ENCODE data around the gene ADRA1B.
"Not testable (repeated sequence)": the region's sequence is repeated elsewhere in the genome, so short reads cannot be mapped to it uniquely, and the experiment has no call there.

ADRA1B gene

DNA sequence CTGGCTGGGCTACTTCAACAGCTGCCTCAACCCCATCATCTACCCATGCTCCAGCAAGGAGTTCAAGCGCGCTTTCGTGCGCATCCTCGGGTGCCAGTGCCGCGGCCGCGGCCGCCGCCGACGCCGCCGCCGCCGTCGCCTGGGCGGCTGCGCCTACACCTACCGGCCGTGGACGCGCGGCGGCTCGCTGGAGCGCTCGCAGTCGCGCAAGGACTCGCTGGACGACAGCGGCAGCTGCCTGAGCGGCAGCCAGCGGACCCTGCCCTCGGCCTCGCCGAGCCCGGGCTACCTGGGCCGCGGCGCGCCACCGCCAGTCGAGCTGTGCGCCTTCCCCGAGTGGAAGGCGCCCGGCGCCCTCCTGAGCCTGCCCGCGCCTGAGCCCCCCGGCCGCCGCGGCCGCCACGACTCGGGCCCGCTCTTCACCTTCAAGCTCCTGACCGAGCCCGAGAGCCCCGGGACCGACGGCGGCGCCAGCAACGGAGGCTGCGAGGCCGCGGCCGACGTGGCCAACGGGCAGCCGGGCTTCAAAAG lies 55.7 kb downstream of the ADRA1B start:
- DNase-seq = no peak

DNA sequence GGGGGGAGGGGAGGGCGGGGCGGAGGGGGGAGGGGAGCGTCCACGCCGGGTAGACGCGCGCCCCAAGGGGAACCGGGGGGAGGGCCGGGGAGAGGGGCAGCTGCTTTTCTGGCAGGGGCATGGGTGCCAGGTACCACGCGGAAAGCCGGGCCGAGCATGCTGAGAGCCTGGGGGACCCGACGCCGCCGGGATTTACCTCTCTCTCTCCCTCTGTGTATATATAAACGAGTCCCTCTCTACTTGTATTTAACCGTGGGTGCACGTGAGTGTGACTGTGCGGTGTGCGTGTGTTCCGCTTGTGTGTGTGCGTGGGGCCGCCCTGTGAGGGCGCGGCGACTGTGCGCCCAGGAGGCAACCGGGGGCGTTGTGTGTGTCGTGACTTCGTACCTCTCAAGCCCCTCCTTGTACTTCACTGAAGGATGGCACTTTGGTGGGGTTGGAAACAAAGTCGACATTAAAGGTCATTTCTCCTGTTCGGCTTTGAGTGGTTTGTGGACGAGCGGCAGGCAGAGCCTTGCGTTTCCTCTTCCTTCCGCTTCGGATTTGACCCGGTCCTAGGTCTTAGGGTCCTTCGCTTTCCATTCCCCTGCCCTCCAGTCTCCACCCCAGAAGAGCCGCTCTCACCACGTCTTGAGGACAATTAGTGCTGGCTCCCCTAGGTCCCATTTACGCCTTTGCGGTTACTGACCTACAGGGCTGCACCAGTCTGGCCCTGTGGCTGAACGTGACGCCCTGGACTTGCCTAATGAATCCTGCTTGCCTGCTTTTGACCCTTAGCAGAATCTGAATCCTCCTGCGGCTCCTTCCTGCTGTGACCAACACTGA lies 56.5 kb downstream of the ADRA1B start:
- DNase-seq = no peak

DNA sequence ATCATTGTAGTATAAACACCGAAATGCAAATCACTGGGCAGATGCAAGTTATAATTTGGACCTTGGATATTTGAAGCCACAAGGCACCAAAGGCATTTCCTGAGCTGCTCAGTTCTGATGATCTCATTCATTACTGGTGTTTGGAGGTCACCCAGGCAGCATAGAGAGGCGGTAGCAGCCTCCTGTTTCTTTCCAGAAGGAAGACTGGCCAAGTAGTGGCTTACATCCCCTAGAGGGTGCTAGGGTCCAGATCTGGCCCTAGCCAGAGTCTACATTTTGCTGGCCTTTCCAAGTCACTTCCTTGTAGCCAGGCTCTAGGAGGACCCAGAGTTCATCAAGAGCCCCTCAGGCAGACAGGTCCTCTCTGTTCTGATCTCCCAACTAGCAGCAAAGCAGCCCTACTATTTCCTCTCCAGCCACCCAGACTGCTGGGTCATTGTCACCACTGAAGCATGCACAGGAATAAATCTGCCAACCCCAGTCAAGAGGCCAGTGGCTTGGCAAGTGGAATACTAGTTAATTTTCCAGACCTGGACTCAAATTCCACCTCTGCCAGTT lies 59.3 kb downstream of the ADRA1B start:
- DNase-seq = no peak

- DNase-seq = no peak
Observed at GRCh38 chr5:159976921-159977320, 60.6 kb downstream of the ADRA1B start.

GRCh38 chr5:159978358-159978757 lies 62.1 kb downstream of the ADRA1B start:
- no peak for DNase-seq

GRCh38 chr5:159982421-159983173 lies 66.3 kb downstream of the ADRA1B start:
- no peak for DNase-seq

- DNase-seq = peak; percentile 61
Observed at GRCh38 chr5:159987031-159987674, 70.9 kb downstream of the ADRA1B start.

GRCh38 chr5:159990506-159990905 lies 74.2 kb downstream of the ADRA1B start:
- no peak for DNase-seq

DNA sequence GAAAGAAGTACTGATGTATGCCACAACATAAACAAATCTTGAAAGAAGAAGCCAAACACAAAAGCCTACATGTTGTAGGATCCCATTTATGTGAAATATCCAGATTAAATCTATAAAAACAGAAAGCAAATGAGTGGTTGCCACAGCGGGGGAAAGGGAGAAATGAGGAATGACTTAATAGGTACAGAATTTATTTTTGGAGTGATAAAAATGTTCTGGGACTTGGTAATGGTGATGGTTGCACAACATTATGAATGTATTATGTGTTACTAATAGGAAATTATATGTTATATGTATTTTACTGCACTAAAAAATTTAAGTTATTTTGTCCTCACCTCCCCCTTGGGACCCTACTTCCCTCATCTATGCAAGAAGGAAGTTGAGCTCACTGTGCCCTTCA lies 76.3 kb downstream of the ADRA1B start:
- no peak for DNase-seq

DNA sequence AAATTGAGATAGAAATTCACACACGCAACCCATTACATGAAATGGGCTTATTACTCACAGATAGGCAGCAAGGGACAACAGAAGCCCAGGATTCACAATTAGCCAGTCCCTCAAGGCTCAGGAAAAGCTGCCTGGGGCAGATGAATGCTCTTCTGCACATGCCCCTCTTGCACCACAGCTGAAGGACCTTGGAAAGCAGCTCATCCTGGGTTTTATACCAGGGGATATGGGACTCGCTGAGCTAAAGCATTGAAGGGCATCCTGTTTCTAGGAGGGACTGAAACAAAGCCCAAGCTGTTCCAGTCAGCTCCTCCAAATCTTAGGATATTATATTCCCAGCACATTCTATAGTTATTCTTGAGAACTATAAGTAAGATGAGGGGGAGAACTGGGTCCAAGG lies 76.9 kb downstream of the ADRA1B start:
- no peak for DNase-seq

DNA sequence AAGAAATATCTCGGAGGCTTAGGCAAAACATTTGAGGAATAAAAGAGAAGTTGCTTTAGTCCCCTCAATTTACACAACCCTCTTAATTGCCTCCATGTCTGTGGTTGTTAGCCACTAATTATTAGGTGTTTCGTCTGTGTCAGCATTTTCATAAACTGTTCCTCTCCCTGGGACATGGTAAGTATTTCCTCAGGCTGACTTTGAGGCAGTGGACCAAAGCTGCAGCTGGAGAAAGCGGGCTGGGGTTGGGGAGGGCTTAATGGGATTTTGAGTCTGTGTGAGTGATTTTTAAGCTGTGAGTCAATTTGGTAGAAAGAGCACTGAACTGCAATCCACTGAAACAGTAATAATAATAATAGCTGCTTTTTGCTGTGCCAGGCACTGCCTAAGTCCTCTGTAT lies 79.6 kb downstream of the ADRA1B start:
- no peak for DNase-seq

GRCh38 chr5:160001457-160001856 lies 85.2 kb downstream of the ADRA1B start:
- no peak for DNase-seq

GRCh38 chr5:160007514-160007913 lies 91.2 kb downstream of the ADRA1B start:
- DNase-seq = no peak

GRCh38 chr5:160008529-160008876 lies 92.2 kb downstream of the ADRA1B start:
- not testable (repeated sequence) for DNase-seq

GRCh38 chr5:160008877-160009590 lies 92.8 kb downstream of the ADRA1B start, which contains the start of gene TTC1:
Gene TTC1, plus strand, starts transcription at chr5:160009139. Its CDS starts 1,390 bp downstream, at chr5:160010529.
- peak; percentile 92 for DNase-seq

GRCh38 chr5:160009591-160009989 lies 93.3 kb downstream of the ADRA1B start:
- DNase-seq = no peak

- no peak for DNase-seq
Observed at GRCh38 chr5:160011471-160011870, 95.2 kb downstream of the ADRA1B start.

DNA sequence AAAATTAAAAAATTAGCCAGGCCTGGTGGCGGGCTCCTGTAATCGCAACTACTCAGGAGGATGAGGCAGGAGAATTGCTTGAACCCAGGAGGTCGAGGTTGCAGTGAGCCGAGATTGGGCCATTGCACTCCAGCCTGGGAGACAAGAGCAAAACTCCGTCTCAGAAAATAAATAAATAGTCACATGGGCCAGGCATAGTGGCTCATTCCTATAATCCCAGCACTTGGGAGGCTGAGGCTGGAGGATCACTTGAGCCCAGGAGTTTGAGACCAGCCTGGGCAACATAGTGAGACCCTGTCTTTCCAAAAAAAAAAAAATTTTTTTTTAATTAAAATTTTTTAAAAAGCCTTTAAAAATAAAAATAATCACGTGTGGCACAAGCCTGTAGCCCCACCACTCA lies 97.9 kb downstream of the ADRA1B start:
- not testable (repeated sequence) for DNase-seq

- no peak for DNase-seq
Observed at GRCh38 chr5:160018945-160019625, 102.8 kb downstream of the ADRA1B start.

DNA sequence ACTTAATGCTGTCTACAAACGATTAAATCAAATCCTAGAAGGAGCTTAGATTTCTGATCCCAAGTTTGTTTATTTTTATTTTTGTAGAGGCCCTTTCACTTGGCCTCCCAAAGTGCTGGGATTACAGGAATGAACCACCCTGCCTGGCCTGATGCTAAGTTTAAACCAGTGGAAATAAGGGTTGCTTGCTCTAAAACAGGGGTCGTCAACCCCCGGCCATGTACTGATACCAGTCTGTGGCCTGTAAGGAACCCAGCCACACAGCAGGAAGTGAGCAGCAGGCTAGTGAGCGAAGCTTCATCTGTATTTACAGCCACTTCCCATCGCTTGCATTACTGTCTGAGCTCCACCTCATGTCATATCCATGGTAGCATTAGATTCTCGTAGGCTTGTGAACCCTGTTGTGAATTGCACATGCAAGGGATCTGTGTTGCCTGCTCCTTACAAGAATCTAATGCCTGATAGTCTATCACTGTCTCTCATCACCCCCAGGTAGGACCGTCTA lies 104.0 kb downstream of the ADRA1B start:
- DNase-seq = no peak

- no peak for DNase-seq
Observed at GRCh38 chr5:160020964-160021363, 104.7 kb downstream of the ADRA1B start.
